ENCODE measurements around the gene CLDN14.
A peak's percentile ranks its signal among the peaks of the same experiment; 100 is the strongest.

Gene CLDN14

DNA sequence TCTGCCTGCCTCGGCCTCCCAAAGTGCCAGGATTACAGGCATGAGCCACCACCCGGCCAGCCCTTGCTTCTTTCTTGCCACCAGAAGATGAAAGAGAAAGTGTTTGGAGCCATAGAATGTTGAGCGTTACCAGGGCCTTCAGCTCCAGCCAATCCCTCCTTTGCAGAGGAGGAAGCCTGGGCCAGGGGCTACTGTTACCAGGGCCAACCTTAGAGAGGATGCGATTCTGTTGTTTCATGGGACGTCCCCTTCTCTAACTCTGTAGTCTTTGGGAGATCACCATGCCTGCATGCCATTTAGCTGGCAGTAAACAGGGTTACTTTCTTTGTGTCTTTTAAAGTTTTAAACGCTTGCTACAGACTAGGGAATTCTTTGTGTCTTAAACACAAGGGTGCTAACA lies 45.8 kb downstream of the CLDN14 start:
- no peak for TF ChIP-seq CTCF (IDR thresholded peaks at IDR 0.05; ENCODE audit: extremely low read depth, missing control alignments)
- DNase-seq (ENCODE audit: low spot score) = no peak

- DNase-seq (ENCODE audit: low spot score) = no peak
- no peak for TF ChIP-seq CTCF (IDR thresholded peaks at IDR 0.05; ENCODE audit: extremely low read depth, missing control alignments)
Measured at GRCh38 chr21:36433059-36433709, 46.7 kb downstream of the CLDN14 start.

GRCh38 chr21:36431252-36431651 lies 48.7 kb downstream of the CLDN14 start:
- DNase-seq (ENCODE audit: low spot score) = no peak
- no peak for TF ChIP-seq CTCF (IDR thresholded peaks at IDR 0.05; ENCODE audit: extremely low read depth, missing control alignments)

DNA sequence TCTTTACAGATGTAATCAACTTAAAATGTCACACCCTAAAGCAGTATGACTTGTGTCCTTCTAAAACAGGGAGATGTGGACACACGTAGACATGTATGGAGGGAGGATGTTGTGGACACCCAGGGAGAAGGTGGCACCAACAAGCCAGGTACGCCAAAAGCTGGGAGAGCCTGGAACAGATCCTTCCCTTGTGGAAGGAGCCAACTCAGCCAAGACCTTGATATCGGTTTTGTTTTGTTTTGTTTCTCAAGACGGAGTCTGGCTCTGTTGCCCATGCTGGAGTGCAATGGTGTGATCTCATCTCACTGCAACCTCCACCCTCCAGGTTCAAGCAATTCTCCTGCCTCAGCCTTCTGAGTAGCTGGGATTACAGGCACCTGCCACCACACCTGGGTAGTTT lies 49.1 kb downstream of the CLDN14 start:
- TF ChIP-seq CTCF (IDR thresholded peaks at IDR 0.05; ENCODE audit: extremely low read depth, missing control alignments) = no peak
- DNase-seq (ENCODE audit: low spot score) = no peak

DNA sequence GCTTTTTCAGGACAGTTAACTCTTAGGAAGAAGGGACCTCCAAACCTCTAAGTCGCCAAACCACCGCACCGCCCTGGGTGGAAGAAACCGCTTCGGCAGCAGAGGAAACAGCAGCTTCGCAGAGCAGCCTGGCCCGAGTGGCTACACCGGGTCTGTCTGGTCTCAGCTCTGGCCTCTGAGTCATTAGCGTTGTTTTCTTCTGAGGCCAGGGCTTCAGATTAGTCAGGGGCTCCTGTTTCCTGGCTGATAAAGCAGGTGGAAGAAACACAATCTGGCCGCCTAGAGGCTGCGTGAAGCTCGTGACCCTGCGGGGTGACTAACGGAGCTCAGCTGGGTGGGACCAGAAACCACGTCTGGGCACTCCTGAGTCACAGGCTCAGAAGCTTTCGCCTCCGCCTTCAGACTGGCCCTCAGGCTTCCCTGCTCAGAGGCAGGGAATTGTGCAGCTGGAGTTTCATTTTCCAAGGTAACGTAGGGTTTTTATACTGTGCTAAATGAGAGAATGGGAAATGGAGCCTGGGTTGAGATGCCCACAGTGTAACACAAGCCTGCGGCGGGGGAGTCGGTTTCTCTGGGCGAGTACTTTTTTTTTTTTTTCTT lies 49.9 kb downstream of the CLDN14 start:
- DNase-seq (ENCODE audit: low spot score) = peak; percentile 80
- no peak for TF ChIP-seq CTCF (IDR thresholded peaks at IDR 0.05; ENCODE audit: extremely low read depth, missing control alignments)

DNA sequence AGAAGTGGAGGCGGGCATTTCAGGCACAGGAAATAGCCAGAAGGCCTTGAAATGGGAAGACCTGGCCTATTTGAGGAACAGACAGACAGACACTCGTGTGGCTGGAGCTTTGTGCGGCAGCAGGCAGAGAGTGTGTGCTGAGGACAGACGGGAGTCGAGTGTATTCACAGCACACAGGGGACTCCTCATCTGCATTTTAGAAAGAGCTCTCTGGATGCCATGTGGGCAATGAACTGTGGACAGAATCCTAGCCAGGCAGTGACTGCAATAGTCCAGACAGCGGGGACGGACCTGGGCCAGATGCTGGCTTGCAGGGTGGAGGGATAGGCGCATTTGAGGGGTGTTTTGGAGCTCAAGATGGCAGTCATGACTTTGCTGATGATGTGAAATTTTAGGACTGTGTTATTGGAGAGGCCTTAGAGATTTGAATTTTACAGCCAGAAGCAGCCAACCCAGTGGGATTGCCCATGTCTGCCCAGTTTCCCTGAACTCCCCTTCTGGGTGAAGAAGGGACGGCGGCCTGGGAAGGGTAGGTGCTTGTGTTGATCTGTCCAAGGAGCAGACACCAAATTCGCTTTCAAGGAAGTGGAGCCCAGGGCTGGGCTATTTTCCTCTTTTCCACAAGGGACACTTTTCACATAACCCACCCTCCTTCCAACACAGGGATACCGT lies 51.0 kb downstream of the CLDN14 start:
- no peak for DNase-seq (ENCODE audit: low spot score)

More for the DNA sequence above, 51.0 kb downstream of the CLDN14 start:
- no peak for TF ChIP-seq CTCF (IDR thresholded peaks at IDR 0.05; ENCODE audit: extremely low read depth, missing control alignments)
